GM12872 (cell line): Measurements from ENCODE around the gene ADARB1.

Source experiments
- CTCF ChIP-seq: IDR thresholded peaks from 3 replicates; pipeline ENCODE4 v1.5.1; 2011; ENCODE audit warnings: low read depth, mild to moderate bottlenecking, low read length, moderate library complexity; ENCODE audit not compliant: insufficient read depth

Gene ADARB1

GRCh38 chr21:45076245-45076711 lies 1.9 kb downstream of the ADARB1 start:
- no peak for TF ChIP-seq CTCF

DNA sequence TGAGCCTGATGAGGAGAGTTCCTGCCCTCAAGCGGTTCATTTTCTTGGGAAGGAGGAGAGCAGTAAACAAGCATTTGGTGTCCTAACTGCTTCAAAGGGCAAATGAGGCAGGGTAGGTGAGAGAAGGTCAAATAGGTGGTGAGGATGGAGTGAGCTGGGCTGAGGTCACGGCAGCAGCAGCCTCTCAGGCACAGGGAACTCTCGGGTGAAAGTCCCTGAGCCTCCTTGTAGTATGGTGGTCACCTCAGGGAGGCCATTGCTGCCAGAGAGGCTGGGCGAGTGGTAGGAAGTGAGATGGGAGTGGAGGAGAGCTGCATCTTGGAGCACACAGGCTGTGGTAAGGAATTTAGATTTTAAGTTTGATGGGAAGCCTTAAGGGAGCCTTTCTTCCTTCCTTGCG lies 4.0 kb downstream of the ADARB1 start:
- no peak for TF ChIP-seq CTCF

DNA sequence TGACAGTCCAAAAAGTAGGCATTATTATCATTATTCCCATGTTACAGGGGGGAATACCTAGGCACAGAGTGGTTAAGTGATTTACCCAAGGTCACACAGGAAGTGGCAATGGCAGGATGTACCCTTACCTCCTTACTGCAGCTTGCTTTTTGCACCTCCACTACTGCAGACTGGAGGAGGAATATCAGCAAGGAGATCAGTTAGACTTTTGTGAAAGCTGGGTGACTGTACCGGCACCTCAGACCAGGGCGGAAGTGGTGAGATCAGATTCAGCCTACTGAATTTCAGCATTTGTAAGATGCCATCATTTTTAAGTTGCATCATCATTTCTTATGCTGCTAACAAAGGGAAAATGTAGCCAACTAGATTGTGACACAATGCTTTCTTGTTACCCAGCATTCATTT lies 4.5 kb downstream of the ADARB1 start:
- no peak for TF ChIP-seq CTCF

- TF ChIP-seq CTCF: no peak
Measured at GRCh38 chr21:45079351-45079750, 5.0 kb downstream of the ADARB1 start.

- TF ChIP-seq CTCF: no peak
Measured at GRCh38 chr21:45080232-45080631, 5.9 kb downstream of the ADARB1 start.

- TF ChIP-seq CTCF: no peak
Measured at GRCh38 chr21:45080639-45081414, 6.4 kb downstream of the ADARB1 start.

- TF ChIP-seq CTCF: no peak
Measured at GRCh38 chr21:45081636-45082035, 7.3 kb downstream of the ADARB1 start.
